Suprapubic skin (tissue), 4 donors: ENCODE results near the gene TRIM56.

ENCODE experiments used
- CTCF ChIP-seq, 2 donors: fragments of 200-600 bp in 1 of 2; fragments of 450-650 bp in 1 of 2; sonication (generic) in 1 of 2; IDR thresholded peaks; one replicate each; pipeline ENCODE4 v1.5.1; 2016 to 2019; ENCODE audit warnings: antibody characterized with exemption in 2 of 2, mild to moderate bottlenecking in 1 of 2, moderate library complexity in 1 of 2
- POLR2A ChIP-seq, 2 donors: fragments of 450-650 bp; IDR thresholded peaks; one replicate each; pipeline ENCODE4 v1.6.1; 2017; ENCODE audit warnings: antibody characterized with exemption in 2 of 2, mild to moderate bottlenecking in 2 of 2, moderate library complexity in 2 of 2
- POLR2AphosphoS5 ChIP-seq, 3 donors: sonication (generic); formaldehyde crosslinking; IDR thresholded peaks; one replicate each; pipeline ENCODE4 v1.6.1; 2017; ENCODE audit warnings: antibody characterized with exemption in 3 of 3

GRCh38 chr7:101087334-101088068 is 2.2 kb downstream of the TRIM56 start:
- TF ChIP-seq POLR2A (IDR thresholded peaks at IDR 0.05) (no peak), CTCF (IDR thresholded peaks at IDR 0.05) (no peak), POLR2AphosphoS5 (IDR thresholded peaks at IDR 0.05) (no peak)
